SK-N-SH treated with all-trans-retinoic acid at 6 μM for 48 hours (cell line): ENCODE results near the gene PCDHB15.
"Not testable (repeated sequence)": the region's sequence is repeated elsewhere in the genome, so short reads cannot be mapped to it uniquely, and the experiment has no call there.

Experiments used
- ATAC-seq: fragments of 200-7000 bp; cut with Tn5 transposase; 3 replicates; pipeline ENCODE4 v1.9.1; 2020; ENCODE audit warnings: mild to moderate bottlenecking, moderate library complexity
- ARNTL ChIP-seq: fragments of 450-650 bp; formaldehyde crosslinking; IDR thresholded peaks from 2 replicates; pipeline ENCODE4 v1.5.0; 2020; ENCODE audit warnings: low read depth, mild to moderate bottlenecking, moderate library complexity, borderline replicate concordance
- BACH2 ChIP-seq: fragments of 250-450 bp; sonication (Bioruptor Pico); IDR thresholded peaks from 2 replicates; pipeline ENCODE4 v1.9.0; 2021; ENCODE audit warnings: mild to moderate bottlenecking, borderline replicate concordance
- CREB5 ChIP-seq: fragments of 250-450 bp; sonication (Bioruptor Pico); IDR thresholded peaks from 2 replicates; pipeline ENCODE4 v1.5.1; 2020; ENCODE audit warnings: low read depth, mild to moderate bottlenecking, moderate library complexity
- CSDC2 ChIP-seq: fragments of 250-450 bp; sonication (Bioruptor Pico); IDR thresholded peaks from 2 replicates; pipeline ENCODE4 v1.5.0; 2020; ENCODE audit warnings: mild to moderate bottlenecking, moderate library complexity
- CSRNP3 ChIP-seq: fragments of 250-450 bp; sonication (Bioruptor Pico); IDR thresholded peaks from 2 replicates; pipeline ENCODE4 v1.5.1; 2021; ENCODE audit warnings: mild to moderate bottlenecking, moderate library complexity
- ESRRG ChIP-seq: fragments of 250-450 bp; sonication (Bioruptor Pico); IDR thresholded peaks from 2 replicates; pipeline ENCODE4 v1.6.1; 2021; ENCODE audit warnings: mild to moderate bottlenecking
- ISL1 ChIP-seq: fragments of 250-450 bp; sonication (Bioruptor Pico); IDR thresholded peaks from 2 replicates; pipeline ENCODE4 v2.1.2; 2022; ENCODE audit warnings: mild to moderate bottlenecking, moderate library complexity
- OSR1 ChIP-seq: fragments of 250-450 bp; sonication (Bioruptor Pico); IDR thresholded peaks from 2 replicates; pipeline ENCODE4 v1.8.0; 2022; ENCODE audit warnings: moderate library complexity, mild to moderate bottlenecking, inconsistent platforms
- PATZ1 ChIP-seq: fragments of 250-450 bp; sonication (Bioruptor Pico); IDR thresholded peaks from 2 replicates; pipeline ENCODE4 v1.8.0; 2020; ENCODE audit warnings: mild to moderate bottlenecking, moderate library complexity, borderline replicate concordance
- POU6F1 ChIP-seq: fragments of 250-450 bp; sonication (Bioruptor Pico); IDR thresholded peaks from 2 replicates; pipeline ENCODE4 v1.8.0; 2021; ENCODE audit warnings: low read depth, mild to moderate bottlenecking, moderate library complexity, borderline replicate concordance
- PPARA ChIP-seq: fragments of 250-450 bp; sonication (Bioruptor Pico); IDR thresholded peaks from 2 replicates; pipeline ENCODE4 v1.5.0; 2020; ENCODE audit warnings: mild to moderate bottlenecking, borderline replicate concordance
- RARB ChIP-seq: fragments of 250-450 bp; sonication (Bioruptor Pico); IDR thresholded peaks from 2 replicates; pipeline ENCODE4 v1.8.0; 2021; ENCODE audit warnings: mild to moderate bottlenecking, moderate library complexity
- SNAI2 ChIP-seq: fragments of 250-450 bp; sonication (Bioruptor Pico); IDR thresholded peaks from 2 replicates; pipeline ENCODE4 v1.5.0; 2020; ENCODE audit warnings: mild to moderate bottlenecking, moderate library complexity
- TCF4 ChIP-seq: fragments of 250-450 bp; sonication (Bioruptor Pico); IDR thresholded peaks from 2 replicates; pipeline ENCODE4 v1.8.0; 2021; ENCODE audit warnings: mild to moderate bottlenecking, moderate library complexity, borderline replicate concordance
- TOX ChIP-seq: fragments of 250-450 bp; sonication (Bioruptor Pico); IDR thresholded peaks from 2 replicates; pipeline ENCODE4 v1.8.0; 2021; ENCODE audit warnings: mild to moderate bottlenecking, moderate library complexity, borderline replicate concordance
- TSHZ2 ChIP-seq: fragments of 250-450 bp; sonication (Bioruptor Pico); IDR thresholded peaks from 2 replicates; pipeline ENCODE4 v1.5.0; 2020; ENCODE audit warnings: mild to moderate bottlenecking, moderate library complexity
- ZC3H10 ChIP-seq: fragments of 250-450 bp; sonication (Bioruptor Pico); IDR thresholded peaks from 2 replicates; pipeline ENCODE4 v1.5.1; 2021; ENCODE audit warnings: mild to moderate bottlenecking, moderate library complexity
- ZFP3 ChIP-seq: fragments of 250-450 bp; sonication (Bioruptor Pico); IDR thresholded peaks from 2 replicates; pipeline ENCODE4 v1.5.0; 2020; ENCODE audit warnings: mild to moderate bottlenecking, moderate library complexity
- ZFP30 ChIP-seq: fragments of 450-650 bp; formaldehyde crosslinking; IDR thresholded peaks from 2 replicates; pipeline ENCODE4 v1.5.0; 2022; ENCODE audit warnings: mild to moderate bottlenecking, moderate library complexity
- ZNF565 ChIP-seq: fragments of 450-650 bp; formaldehyde crosslinking; conservative IDR thresholded peaks from 2 replicates; pipeline ENCODE4 v1.5.0; 2020; ENCODE audit warnings: low read depth, mild to moderate bottlenecking, moderate library complexity
- ZNF70 ChIP-seq: fragments of 450-650 bp; formaldehyde crosslinking; IDR thresholded peaks from 2 replicates; pipeline ENCODE4 v1.5.0; 2020; ENCODE audit warnings: mild to moderate bottlenecking, moderate library complexity
- ZNF8 ChIP-seq: fragments of 450-650 bp; formaldehyde crosslinking; IDR thresholded peaks from 2 replicates; pipeline ENCODE4 v1.5.0; 2020; ENCODE audit warnings: mild to moderate bottlenecking, moderate library complexity

Gene PCDHB15

GRCh38 chr5:141245250-141245717, at the start of gene PCDHB15:
Gene PCDHB15, plus strand, starts transcription at chr5:141245395. Its CDS starts 184 bp downstream, at chr5:141245579.
- TF ChIP-seq ESRRG (no peak), TSHZ2 (no peak), TCF4 (CRISPR knock-in tag) (no peak), ZNF70 (CRISPR knock-in tag) (no peak), CSDC2 (CRISPR knock-in tag) (no peak), ZNF8 (CRISPR knock-in tag) (no peak), RARB (CRISPR knock-in tag) (no peak), ZC3H10 (CRISPR knock-in tag) (no peak), SNAI2 (CRISPR knock-in tag) (no peak), PATZ1 (no peak), ZNF565 (no peak), PPARA (no peak), BACH2 (CRISPR knock-in tag) (no peak), OSR1 (CRISPR knock-in tag) (no peak), ZFP3 (CRISPR knock-in tag) (no peak)
- ATAC-seq, result no peak

- no peak for ATAC-seq
- TF ChIP-seq RARB (CRISPR knock-in tag) (no peak), ZNF565 (no peak), ZFP30 (no peak), ZNF70 (CRISPR knock-in tag) (no peak), ZFP3 (CRISPR knock-in tag) (no peak), ARNTL (no peak)
Observed at GRCh38 chr5:141196363-141196762, 48.8 kb upstream of the PCDHB15 start.

GRCh38 chr5:141199359-141200235, 45.6 kb upstream of the PCDHB15 start, which contains the start of gene PCDHB11:
Gene PCDHB11, plus strand, starts transcription at chr5:141199627. Its CDS starts 148 bp downstream, at chr5:141199775.
- ATAC-seq, result no peak
- TF ChIP-seq BACH2 (CRISPR knock-in tag), result no peak
- TF ChIP-seq PATZ1, result no peak
- no peak for TF ChIP-seq TSHZ2
- no peak for TF ChIP-seq POU6F1 (CRISPR knock-in tag)
- no peak for TF ChIP-seq OSR1 (CRISPR knock-in tag)
- TF ChIP-seq TCF4 (CRISPR knock-in tag), result no peak
- no peak for TF ChIP-seq PPARA
- TF ChIP-seq CSRNP3, result no peak
- TF ChIP-seq ESRRG, result no peak
- no peak for TF ChIP-seq ISL1
- TF ChIP-seq CREB5 (CRISPR knock-in tag), result no peak
- no peak for TF ChIP-seq ZC3H10 (CRISPR knock-in tag)
- TF ChIP-seq ZNF565, result no peak
- TF ChIP-seq RARB (CRISPR knock-in tag), result no peak
- TF ChIP-seq TOX (CRISPR knock-in tag), result no peak
- TF ChIP-seq ZNF70 (CRISPR knock-in tag), result no peak
- no peak for TF ChIP-seq ARNTL
- TF ChIP-seq SNAI2 (CRISPR knock-in tag), result no peak
- TF ChIP-seq ZFP3 (CRISPR knock-in tag), result no peak
- TF ChIP-seq, all 23 proteins: peak for 0

GRCh38 chr5:141201126-141201525, 44.1 kb upstream of the PCDHB15 start:
- ATAC-seq, result not testable (repeated sequence)
